ENCODE measurements around the gene SSTR3.

GRCh38 chr22:37235897-37236607, 23.8 kb upstream of the SSTR3 start:
- TF ChIP-seq, protein P1, sequence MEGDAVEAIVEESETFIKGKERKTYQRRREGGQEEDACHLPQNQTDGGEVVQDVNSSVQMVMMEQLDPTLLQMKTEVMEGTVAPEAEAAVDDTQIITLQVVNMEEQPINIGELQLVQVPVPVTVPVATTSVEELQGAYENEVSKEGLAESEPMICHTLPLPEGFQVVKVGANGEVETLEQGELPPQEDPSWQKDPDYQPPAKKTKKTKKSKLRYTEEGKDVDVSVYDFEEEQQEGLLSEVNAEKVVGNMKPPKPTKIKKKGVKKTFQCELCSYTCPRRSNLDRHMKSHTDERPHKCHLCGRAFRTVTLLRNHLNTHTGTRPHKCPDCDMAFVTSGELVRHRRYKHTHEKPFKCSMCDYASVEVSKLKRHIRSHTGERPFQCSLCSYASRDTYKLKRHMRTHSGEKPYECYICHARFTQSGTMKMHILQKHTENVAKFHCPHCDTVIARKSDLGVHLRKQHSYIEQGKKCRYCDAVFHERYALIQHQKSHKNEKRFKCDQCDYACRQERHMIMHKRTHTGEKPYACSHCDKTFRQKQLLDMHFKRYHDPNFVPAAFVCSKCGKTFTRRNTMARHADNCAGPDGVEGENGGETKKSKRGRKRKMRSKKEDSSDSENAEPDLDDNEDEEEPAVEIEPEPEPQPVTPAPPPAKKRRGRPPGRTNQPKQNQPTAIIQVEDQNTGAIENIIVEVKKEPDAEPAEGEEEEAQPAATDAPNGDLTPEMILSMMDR (IDR thresholded peaks at IDR 0.05), result no peak
- TF ChIP-seq POLR2A (IDR thresholded peaks at IDR 0.05), result no peak

Measured in ovary (tissue), 3 donors.